Stomach (tissue), 4 donors: ENCODE measurements around the gene GCNT1.

Experiments
- CTCF ChIP-seq, 7 experiments: fragments of 450-650 bp in 4 of 7; fragments of 200-600 bp in 3 of 7; sonication (generic) in 3 of 7; IDR thresholded peaks; one replicate each; pipeline ENCODE4 v1.5.1; 2016 to 2019; ENCODE audit warnings: antibody characterized with exemption in 7 of 7, control low read depth in 2 of 7, mild to moderate bottlenecking in 1 of 7
- POLR2A ChIP-seq, 4 donors: fragments of 450-650 bp; IDR thresholded peaks; one replicate each; pipeline ENCODE4 v1.6.1; 2016; ENCODE audit warnings: antibody characterized with exemption in 4 of 4, control low read depth in 2 of 4, mild to moderate bottlenecking in 1 of 4, moderate library complexity in 1 of 4

GRCh38 chr9:76516871-76517270, 57.9 kb downstream of the GCNT1 start:
- TF ChIP-seq CTCF (IDR thresholded peaks at IDR 0.05) (no peak), POLR2A (IDR thresholded peaks at IDR 0.05) (no peak)
